Embryonic facial prominence (tissue), 1 donor: Measurements from ENCODE around the gene SLF1.

Experiments
- DNase-seq: peaks from one replicate; pipeline ENCODE4 v3.0.0-alpha.2; 2016; ENCODE audit errors: extremely low spot score

Gene SLF1

DNA sequence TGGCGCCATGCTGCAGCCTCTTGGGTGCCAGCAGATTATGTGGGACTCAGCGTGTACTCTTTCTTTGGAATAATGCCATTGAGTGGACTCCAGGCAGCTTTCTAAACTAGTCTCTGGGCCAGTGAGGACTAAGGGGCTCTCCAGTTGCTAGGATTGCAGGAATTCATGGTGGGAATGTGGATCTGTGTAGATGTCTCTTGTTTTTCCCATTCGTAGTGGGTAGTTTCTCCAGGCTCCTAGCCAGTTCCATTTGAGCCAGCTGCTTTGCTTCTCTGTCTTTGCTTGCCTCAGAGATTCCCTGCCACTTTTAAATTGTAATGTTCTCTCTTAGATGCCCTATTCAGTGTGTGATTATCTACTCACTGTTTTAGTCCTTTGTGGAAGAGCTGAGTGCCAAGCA lies 42.6 kb downstream of the SLF1 start:
- no peak for DNase-seq

DNA sequence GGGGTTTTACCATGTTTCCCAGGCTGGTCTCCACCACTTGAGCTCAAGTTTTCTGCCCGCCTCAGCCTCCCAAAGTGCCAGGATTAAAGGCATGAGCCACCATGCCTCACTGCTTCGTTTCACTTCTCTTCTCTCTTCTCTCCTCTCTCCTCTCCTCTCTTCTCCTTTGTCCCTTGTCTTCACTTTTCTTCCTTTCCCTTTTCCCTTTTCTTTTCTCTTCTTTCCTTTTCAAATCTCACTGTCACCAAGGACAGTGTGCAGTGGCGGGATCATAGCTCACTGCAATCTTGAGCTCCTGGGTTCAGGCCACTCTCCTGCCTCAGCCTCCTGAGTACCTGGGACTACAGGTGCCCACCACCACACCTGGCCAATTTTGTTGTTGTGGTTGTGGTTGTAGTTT lies 49.5 kb downstream of the SLF1 start:
- no peak for DNase-seq

DNA sequence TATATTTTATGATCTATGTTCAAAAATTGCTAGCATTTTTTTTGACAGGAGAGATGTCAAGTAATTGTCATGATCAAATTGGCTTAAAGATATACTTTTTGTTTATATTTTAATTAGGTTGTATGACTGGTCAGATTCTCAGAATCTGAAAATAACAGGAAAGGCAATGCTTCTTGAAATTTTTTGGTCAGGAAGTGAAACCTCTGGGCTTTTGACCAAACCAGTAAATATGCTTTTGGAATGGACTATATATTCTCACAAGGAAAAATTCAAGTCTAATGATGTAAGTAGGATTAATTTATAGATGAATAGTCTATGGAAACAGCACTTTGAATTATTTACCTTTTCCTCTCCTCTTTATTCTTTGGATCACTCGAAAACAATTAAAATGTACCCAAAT lies 52.3 kb downstream of the SLF1 start:
- DNase-seq: no peak

DNA sequence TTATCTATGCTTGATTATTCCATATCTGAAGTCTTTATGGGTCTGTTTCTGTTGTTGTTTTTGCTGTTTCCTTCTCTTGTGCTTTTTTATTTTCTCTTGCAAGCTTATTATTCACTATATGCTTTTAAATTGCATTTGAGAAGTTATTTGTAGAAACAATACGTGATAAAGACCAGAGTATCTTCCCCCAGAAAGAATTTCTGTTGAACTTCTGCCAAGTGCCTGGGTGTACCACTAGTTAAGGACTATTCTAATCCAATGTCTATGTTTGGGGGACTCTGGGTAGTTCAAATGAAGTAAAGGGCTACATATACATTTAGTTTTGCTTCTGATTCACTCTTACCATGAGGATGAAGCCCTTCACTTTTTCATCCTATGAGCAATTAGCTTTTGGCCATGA lies 54.3 kb downstream of the SLF1 start:
- DNase-seq: no peak

DNA sequence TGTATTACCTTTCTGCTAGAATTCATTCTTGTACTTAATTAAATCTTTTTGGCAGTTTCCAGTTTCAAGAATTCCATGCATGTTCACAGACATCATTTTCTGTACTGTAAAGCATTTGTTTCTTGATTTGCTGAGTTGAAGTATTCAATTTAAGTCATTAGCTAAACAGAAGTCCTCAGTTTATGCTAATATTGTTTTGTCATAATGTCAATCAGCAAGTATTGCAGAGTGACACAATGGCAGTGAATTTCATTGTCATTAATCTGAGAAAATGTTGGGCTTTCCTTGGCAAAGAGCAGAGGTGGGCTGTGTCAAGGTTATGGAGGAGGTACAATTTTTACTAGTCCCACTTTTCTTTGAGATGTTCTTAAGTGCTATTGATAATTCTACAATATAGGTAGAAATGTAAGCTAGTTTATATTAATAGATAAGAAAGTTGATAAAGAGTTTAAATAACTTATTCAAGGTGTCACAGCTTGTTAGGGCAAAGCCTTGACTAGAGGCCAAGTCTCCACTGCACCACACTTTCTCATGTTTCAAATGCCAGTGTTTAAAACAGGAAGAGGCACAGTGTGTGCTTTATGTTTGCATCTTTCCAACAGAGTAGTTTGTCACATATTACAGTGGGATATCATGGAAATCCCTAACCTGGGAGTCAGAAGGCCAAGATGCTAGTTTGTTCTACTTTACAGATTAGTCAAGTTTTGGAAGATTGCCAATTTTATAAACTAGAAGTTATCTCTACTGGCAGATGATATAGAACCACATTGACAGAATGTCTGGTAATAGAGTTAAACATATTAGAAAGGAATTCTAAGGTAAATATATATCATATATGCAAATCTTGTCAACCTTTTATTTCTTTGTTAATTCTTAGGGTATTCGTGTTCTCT lies 56.3 kb downstream of the SLF1 start:
- DNase-seq: no peak

DNA sequence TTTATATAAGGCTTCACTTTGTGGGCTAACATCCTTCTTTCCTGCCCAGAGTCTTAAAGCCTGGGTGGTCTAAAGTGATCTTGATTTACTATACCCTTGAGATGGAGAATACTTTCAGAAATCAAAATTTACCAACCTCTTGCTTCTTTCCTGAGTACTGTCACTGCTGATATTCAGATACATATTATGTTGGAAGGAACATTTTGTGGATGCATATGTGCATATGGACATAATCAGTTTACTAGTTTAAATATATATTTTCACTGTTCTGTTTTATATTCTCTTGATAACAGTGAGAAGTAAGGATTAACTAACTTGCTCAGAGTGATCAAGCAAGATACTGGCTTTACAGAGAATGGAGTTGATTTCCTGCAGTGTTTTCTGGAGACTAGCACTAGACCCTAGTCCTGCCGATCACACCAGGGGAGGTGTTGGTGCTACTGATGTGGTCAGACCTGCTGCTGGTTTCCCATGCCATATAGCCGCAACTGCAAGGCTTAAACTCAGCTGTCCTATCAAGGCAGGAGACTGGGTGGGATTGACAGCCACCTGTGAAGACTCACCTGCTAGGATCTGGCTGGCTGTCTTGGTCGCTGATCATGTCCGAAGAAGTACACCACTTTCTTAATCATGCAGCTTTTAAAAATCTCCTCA lies 57.6 kb downstream of the SLF1 start:
- DNase-seq: no peak

DNA sequence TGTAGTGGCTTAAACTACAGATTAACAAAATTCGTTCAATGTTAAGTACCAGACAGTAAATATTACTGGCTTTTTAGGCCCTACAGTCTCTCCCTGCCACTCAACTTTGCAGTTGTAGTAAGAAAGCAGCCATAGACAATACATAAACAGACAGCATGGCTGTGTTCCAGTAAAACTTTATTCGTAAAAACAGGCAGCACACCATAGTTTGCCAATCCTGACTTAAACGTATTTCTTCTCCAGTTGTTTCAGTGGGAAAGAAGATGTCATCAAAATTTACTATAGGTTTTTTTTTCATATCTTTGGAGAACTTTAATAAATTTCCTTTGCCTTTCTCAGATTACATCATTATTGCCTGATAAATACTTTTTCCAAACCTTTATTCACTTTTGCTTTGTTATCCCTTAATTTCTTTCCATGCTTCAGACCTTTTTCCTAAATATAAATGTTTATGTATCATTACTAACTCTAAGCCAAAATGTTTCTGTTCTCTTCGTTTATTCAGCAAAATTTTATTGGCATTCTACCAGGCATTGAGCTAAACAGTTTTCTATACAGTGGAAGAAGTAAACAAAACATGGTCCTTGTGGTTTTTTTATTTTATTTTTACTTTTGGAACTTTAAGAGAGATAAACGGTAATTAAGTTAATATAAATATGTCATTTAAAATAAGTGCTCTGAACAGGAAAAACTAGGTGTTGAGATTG lies 64.5 kb downstream of the SLF1 start:
- no peak for DNase-seq

DNA sequence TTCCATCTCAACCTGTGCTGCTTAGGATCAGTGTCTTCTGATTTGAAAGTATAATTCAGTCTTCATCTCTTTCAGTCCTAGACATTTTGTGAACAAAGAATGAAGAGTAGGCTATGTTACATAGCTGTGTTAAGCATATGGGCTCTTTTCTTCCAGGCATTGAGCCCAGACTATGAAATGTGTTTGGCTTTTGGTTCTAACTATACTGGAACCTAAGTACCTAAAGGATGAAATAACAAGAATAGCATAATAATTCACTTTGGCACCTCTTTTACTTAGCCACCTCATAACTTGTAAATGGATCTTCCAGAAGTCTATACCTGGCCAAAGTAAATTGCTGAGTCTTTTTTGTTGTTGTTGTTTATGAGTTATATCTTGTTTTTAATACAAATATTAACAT lies 71.4 kb downstream of the SLF1 start:
- DNase-seq: no peak

DNA sequence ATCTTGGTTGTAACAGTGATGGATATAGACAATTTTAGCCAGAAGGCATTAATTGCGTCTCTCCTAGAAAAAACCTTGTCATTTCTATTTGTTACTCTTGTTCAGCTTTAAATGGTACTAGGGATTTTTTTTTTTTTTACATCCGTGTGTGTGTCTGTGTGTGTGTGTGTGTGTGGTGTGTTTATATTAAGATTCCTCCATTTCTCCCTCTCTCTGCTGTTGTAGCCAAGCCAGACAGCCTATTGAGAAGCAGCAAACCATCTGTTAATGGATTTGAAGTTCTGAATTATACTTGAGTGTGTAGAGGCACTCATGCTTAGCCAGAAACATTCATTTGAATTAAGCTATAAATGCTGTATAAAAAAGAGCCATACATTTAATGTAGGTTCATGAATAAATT lies 72.3 kb downstream of the SLF1 start:
- DNase-seq: no peak

DNA sequence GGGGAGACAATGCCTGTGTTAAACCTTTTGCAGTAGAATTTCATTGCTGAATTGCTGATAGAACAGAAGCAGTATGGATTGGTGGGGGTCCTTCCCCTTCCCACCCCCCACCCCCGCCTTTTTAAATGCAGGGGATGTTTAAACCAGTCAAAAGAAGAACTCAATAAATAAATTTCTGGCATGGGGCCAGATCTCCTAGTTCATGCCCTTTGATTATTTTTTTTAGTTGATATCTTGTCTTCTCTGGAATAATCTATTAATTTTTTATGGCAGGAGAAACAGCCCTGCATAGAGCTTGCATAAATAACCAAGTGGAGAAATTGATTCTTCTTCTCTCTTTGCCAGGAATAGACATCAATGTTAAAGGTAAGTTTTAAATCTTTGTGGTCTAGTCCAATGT lies 72.8 kb downstream of the SLF1 start:
- no peak for DNase-seq

DNA sequence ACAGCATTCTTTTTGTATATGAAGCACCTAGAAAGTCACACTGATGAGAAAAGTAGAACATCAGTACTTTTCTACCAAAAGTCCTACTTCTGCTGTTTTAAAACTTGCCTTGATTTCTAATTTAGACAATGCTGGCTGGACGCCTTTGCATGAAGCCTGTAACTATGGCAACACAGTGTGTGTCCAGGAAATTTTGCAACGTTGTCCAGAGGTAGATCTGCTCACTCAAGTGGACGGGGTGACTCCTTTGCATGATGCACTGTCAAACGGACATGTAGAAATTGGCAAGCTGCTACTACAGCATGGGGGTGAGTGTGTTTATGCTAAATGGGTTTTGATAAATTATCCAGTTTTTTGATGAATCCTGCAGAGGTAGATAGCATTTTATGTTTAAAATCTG lies 73.5 kb downstream of the SLF1 start:
- no peak for DNase-seq

DNA sequence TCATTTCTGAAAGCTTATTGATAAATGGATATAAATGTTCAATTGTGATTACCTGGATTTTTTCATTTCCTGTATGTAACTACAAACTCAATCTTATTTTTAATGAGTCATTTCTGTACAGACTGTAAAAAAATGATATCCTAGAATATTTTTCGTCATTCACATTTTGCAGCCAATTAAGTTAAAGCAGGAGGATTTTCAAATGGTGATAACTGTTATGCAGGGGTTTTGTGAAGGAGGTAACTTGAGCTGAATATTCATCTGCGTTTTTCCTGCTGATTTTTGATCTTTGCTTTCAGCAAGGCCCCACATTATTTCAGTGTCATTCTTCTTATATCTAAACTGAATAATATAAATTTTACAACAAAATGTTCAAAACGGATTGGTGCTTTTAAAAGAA lies 74.1 kb downstream of the SLF1 start:
- DNase-seq: no peak

DNA sequence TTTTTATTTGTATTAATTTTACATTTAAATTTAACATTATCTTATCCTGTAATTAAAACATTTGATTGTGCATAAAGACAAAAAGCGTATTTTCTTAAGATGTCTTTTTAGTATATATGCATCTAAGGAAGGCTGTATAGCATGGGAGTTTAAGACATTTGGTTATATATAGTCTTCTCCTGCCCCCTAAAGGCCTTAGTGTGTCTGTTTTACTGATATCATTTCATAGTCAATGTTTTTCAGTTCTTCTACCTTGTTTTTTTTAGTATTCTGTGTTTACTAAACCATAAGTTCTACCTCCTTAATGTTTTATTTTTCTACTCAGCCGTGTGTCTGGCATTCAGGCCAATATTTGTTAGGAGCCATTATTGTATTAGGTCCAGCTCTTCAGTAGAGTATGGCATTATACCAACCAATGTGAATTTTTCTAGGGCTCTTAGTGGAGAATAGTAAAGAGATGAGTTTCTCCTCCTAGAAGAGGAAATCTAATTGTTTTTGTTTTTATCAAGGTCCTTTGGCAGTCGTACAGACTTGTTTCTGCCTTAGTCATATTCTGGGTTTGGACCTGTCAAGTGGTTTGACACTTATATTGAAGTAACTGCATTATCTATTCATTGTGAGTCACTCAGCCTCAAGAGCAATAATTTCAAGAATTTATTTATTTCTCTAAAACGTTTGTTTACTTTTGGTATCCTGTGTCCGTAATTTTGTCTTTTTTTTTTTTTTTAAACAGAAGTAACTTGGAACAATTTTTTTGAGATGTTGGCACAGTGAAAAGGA lies 74.8 kb downstream of the SLF1 start:
- peak; percentile 56 for DNase-seq

DNA sequence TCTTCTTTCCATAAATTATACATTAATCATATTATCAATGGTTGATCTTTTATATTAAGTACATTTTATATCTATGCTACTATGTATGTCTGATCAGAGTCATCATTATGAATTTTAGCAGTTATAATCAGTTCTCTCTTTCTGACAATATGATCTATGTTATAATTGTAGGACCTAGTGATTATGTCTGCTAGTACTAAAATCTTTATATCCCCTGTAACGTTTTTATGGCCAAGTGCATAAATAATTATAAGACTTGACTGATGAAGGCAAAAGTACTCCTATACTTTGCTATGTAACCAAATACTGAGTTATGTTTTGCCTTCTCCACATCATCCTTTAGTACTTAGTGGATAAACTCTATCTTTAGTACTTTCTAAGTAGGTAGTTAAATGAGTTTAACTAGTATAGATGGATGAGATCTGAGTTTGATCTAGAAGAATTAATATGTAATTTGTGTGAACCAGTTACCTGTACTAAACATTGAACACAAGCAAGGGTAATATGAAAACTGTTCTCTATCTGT lies 75.4 kb downstream of the SLF1 start:
- DNase-seq: no peak

DNA sequence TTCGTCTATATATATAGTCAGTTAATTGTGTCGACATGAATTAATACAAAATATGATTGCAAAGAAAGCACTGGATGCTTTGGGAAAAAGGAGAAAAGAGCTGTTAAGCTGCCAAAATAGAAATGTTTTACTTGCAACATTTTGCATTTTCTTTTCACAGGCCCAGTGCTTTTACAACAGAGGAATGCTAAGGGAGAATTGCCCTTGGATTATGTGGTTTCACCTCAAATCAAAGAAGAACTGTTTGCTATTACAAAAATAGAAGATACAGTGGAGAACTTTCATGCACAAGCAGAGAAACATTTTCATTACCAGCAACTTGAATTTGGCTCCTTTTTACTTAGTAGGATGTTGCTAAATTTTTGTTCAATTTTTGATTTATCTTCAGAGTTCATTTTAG lies 76.2 kb downstream of the SLF1 start:
- DNase-seq: no peak

DNA sequence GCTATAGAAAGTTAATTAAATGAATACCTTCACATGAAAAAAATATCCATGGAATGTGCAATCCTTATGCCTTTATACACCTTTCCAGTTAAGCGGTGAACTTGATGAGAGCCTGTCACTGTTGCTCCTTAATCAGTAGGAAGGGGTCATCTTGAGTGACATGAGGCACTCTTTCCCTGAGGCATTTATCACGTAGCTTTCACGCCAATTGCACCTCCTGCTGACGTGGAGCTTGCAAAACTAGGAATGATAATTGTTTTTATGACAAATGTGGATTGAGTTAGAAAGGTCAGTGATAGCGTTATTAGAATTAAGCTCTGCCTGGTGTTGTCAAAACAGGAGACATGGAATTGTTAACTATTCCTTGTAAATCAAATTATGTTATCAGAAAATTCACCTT lies 79.7 kb downstream of the SLF1 start:
- no peak for DNase-seq

DNA sequence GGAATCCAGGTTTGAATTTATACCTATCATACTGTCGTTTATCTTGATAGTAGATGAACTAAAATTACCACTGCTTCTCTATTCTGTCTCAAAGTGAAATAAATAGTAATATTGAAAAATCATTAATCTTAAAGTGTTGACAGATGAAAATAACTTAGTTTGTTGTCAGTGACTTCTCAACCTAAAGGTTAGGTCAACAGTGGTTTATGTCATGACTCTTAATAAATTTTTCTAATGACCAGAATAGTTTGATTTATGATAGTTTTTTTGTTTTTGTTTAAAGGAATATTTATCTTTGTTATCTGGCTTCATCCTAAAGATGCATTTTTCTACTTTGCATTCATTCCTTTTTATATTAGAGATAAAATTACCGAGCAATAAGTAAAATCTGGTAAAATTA lies 81.1 kb downstream of the SLF1 start:
- no peak for DNase-seq

DNA sequence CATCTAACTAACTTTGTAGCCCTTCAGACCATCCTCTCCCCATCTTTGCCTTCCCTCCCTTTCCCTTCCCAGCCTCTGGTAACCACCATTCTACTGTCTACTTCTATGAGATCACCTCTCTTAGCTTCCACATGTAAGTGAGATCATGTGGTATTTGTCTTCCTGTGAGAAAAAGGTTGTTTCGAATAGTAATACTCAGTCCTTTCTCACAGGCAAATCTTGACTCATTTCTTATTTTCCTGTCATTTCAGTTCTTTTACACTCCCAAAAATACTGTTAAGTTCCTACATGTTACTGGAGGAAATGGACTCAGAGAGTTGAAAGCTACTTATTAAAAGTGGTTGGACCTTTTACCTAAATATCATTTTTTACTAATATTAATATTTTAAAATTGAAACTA lies 82.1 kb downstream of the SLF1 start:
- no peak for DNase-seq

DNA sequence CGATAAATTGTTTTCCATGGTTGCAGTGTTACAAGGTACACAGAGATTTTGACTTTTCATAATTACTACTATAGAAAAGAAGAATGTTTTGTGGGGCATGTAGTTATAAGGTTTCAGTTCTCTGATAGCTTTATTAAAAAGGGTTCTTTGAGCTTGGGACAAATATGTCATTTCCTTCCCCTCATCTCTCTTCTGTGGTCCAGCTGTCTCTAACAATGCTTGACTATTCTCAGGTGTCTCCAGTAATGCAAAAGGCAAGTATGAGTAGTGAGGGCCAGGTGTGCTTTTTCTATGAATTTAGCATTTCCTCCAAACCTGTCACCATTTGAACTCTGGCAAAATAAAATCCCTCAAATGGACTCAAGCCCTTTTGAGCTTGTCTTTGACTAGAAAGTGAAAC lies 84.3 kb downstream of the SLF1 start:
- no peak for DNase-seq

DNA sequence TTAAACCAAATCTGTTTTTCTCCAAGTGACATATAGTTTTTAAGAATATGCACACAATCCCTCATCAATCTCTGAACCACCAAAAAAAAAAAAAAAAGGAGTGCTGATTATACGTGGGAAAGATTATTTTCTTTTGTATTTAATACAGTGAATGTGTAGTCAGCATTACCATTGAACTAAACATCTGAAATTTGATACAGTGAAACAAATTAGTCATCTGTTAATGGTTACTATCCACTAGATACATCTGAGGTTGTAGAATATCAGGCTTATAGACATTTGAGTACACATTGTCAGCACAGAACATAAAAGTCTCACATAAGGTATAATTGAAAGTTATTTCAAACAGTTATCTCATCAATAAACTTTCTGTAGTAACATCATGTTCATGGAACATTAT lies 87.0 kb downstream of the SLF1 start:
- DNase-seq: no peak

DNA sequence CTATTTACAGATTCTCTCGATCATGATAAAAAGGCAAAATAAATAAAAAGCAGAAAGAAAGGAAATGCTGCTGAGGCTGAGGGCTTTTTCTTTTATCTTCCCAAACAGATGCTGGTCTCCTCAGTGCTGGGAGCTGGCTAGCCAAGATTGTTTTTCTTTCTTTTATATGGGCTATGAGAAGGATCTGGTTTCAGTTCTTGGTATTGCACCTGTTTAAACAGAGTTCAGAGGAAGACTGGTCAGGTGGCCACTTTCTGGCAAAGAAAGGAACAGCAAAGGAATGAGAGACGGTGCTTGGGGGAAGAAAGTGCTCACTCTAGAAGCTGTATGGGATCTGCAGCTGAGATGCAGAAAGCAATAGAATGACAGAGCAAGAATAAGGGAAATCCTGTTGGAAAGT lies 88.9 kb downstream of the SLF1 start:
- no peak for DNase-seq

DNA sequence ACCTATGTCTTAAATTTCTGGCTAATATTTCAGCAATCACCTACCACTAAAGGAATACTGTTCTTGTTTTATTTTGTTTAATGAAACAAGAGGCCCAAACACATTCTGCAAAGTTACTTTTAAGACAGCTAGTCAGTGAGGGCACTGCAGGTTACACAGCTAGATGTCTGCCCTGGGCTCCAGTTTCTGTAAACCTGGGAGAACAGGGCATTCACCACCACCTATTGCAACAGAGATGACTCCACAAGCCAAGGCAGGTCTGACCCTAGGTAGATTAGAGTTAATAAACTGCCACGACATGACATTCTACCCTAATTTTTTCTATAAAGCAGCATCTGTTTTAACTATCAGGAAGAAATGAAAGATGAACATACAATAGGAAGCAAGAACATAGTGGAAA lies 90.8 kb downstream of the SLF1 start:
- DNase-seq: no peak
